ENCODE measurements around the gene LPAR3.

LPAR3 gene

DNA sequence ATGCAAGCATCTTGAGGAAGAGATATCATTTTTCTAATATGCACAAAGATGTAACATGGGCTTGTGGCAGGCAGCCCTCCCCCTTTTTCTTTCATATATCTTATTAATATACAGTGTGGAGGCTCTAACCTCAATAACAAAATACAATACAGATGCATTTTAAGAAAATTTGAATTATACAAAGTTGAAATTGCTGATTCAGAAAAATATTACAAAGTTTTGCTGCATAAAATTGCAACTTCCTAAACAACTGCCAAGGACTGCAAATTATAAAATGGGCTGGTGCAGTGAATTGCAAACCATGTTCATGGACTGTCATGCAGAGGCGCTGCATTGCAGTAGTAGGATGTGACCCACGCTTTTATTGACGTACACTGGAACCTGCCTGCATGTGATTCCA is 84.0 kb downstream of the LPAR3 start:
- H3K4me3 Mint-ChIP-seq = no peak overlapping the region
- peaks cover 16% of the 10 kb centered on the region for H3K27me3 Mint-ChIP-seq
- H3K9me3 Mint-ChIP-seq = no peaks in the 10 kb centered on the region
- CTCF ChIA-PET = no interaction called here
- H3K27ac Mint-ChIP-seq = no peak overlapping the region
- no peaks in the 10 kb centered on the region for H3K4me1 Mint-ChIP-seq
- no peaks in the 10 kb centered on the region for H3K36me3 Mint-ChIP-seq
- DNase-seq = no peak

GRCh38 chr1:84803604-84804003 is 89.4 kb downstream of the LPAR3 start:
- H3K27ac Mint-ChIP-seq = no peak overlapping the region
- H3K27me3 Mint-ChIP-seq = peaks cover 13% of the 10 kb centered on the region
- DNase-seq = no peak
- no peaks in the 10 kb centered on the region for H3K9me3 Mint-ChIP-seq
- no peaks in the 10 kb centered on the region for H3K36me3 Mint-ChIP-seq
- H3K4me1 Mint-ChIP-seq = peaks cover 5% of the 10 kb centered on the region
- CTCF ChIA-PET = interaction anchor here (1.0 to 1.5 kb wide), 2 partner anchors 10 to 34 kb away, joined by 4 to 6 read pairs; no protein-coding TSS in a partner anchor
- no peak overlapping the region for H3K4me3 Mint-ChIP-seq

DNA sequence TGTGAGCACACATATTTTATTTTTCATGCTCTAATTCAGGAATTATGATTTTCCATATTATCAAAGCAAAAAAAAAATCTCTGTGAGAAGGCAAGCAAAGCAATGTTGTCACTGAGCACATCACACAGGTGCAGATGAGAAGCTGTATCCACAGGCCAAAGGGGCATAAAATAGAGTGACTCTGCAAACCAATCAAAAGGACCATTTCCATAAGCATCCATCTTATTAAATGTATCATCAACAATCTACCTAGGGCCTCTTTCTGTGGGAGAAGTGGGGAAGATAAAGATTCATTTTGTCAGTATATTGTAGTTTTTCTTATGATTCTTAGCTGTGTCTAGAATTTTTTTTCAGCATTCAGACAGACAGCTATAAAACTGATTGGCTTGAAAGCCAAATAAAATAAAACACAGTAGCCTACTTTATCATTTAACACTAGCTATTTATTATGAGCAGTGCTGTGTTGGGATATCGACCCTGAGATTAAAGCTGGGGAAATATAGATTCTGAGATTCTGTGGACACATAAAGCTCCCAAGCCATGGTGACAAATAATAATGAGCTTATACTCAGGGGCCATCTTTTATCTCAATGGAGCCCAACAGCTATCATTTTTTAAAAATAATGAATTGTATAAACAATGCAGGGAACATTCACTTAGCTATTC is 90.3 kb downstream of the LPAR3 start:
- DNase-seq = no peak
- no peaks in the 10 kb centered on the region for H3K9me3 Mint-ChIP-seq
- no peak overlapping the region for H3K27ac Mint-ChIP-seq
- H3K4me3 Mint-ChIP-seq = no peak overlapping the region
- CTCF ChIA-PET = interaction anchor here (1.0 to 1.5 kb wide), 3 partner anchors 9 to 133 kb away, joined by 3 to 6 read pairs (median 4); no protein-coding TSS in a partner anchor
- H3K36me3 Mint-ChIP-seq = no peaks in the 10 kb centered on the region
- peaks cover 5% of the 10 kb centered on the region for H3K4me1 Mint-ChIP-seq
- H3K27me3 Mint-ChIP-seq = peaks cover 16% of the 10 kb centered on the region

DNA sequence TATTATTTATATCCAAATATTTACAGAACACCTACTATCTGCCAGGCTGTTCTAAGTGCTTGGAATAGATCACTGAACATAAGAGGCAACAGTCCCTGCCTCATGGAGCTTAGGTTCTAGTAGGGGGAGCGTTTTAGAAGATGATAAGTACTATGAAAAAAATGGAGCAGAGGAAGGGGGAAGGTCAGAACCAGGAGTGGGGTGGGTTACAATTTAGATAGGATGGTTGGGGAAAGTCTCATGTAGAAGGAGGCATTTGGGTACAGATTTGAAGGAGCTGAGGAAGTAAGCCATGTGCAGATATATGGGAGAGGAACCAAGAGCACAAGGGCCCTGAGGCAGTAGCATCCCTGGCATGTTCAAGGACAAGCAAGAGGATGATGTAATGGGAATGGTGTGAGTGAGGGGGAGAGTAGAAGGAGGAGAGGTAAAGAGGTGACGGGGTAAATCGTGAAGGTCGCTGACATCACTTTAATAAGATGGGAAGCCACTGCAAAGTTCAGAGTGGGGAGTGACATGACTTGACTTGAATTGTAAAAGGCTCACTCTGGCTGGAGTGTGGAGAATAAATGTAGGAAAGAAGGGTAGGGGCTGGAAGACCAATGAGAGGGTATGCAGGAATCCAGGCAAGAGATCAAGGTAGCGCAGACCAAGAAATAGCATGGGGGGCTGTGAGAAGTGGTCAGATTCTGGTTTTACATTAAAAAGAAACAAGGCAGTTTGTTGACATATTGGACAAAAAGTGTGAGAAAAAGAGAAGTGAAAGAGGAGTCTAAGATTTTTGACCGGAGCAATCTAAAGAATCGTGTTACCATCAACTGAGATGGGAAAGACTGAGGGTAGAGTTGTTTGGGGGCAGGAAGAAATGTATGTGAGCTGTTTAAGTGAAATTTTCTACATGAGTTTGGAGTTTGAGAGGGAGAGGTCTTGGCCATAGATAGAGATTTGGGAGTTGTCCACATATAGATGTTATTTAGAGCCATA is 92.6 kb downstream of the LPAR3 start:
- DNase-seq = no peak
- CTCF ChIA-PET = interaction anchor here (0.9 kb wide), 1 partner anchor 135 kb away, joined by 3 read pairs; no protein-coding TSS in a partner anchor
- Mint-ChIP-seq H3K27me3 (peaks cover 10% of the 10 kb centered on the region), H3K4me1 (peaks cover 5% of the 10 kb centered on the region), H3K36me3 (no peaks in the 10 kb centered on the region), H3K4me3 (no peak overlapping the region), H3K9me3 (no peaks in the 10 kb centered on the region), H3K27ac (no peak overlapping the region)

DNA sequence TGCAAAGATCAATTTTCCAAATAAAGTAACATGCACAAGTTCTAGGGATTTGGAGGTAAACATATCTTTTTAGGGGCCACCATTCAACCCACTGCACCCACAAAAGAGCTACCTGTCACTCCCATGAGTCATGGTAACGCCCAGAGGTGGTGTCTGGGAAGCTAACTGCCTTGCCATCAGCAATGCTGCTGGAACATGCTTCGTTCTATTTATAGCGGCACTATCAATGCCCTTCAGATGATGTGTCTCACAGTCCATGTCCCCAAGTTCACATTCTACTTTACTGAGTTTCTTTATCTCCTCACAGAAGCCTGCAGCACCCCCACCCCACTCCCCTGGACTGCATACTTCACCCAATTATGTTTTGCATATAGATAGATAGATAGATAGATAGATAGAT is 95.4 kb downstream of the LPAR3 start:
- DNase-seq = no peak
- H3K4me1 Mint-ChIP-seq = peaks cover 5% of the 10 kb centered on the region
- CTCF ChIA-PET = no interaction called here
- peaks cover under 1% of the 10 kb centered on the region for H3K9me3 Mint-ChIP-seq
- H3K36me3 Mint-ChIP-seq = no peaks in the 10 kb centered on the region
- peaks cover 10% of the 10 kb centered on the region for H3K27me3 Mint-ChIP-seq
- no peak overlapping the region for H3K4me3 Mint-ChIP-seq
- H3K27ac Mint-ChIP-seq = no peak overlapping the region

DNA sequence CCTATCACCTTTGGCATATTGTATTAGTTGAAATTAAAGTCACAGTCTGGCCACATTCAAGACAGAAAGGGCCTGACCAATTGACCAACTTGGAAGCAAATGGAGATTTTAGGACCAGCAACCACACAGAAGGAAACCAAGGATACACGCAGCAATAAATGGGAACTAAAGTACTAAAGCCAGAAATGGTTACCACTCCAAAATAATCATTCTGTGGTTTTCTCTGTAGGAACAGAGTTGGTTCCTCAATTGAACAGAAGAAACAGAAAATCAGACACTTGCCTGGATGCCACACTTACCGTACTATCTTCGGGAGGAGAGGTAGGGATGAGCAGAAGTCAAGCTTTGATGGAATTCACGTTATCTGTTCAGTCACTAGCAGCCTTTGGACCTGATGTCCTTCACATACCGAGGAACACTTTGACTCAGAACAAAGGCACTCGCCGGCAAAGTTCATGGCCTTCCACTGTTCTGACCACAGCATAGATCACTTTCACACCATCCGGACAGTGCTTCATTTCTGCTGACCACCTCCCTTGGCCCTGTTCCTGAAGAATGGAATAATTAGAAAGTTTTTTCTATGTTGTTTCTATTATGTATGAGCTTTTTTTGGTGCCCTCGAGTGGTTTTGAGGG is 96.9 kb downstream of the LPAR3 start:
- no peak for DNase-seq
- peaks cover 7% of the 10 kb centered on the region for H3K9me3 Mint-ChIP-seq
- CTCF ChIA-PET = interaction anchor here (1.0 kb wide), 1 partner anchor 24 kb away, joined by 4 read pairs; no protein-coding TSS in a partner anchor
- H3K4me1 Mint-ChIP-seq = no peaks in the 10 kb centered on the region
- H3K4me3 Mint-ChIP-seq = no peak overlapping the region
- H3K27ac Mint-ChIP-seq = no peak overlapping the region
- H3K27me3 Mint-ChIP-seq = peaks cover 10% of the 10 kb centered on the region
- H3K36me3 Mint-ChIP-seq = no peaks in the 10 kb centered on the region

DNA sequence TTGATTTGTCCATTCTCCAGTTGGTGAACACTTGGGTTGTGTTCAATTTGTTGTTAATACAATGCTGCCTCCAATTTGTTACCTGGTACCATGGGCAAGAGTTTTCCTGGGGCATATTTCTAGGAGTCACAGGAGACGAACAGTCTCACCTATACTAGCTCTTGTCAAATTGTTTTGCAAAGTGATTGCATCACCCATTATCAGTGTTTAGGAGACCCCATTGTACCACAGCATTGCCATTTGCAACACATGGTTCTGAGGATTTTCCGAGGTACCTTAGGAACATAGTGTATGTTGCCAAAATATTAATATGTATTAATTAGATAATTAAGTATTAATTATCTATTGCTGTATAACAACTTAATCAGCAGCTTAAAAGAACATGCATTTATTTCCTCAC is 97.8 kb downstream of the LPAR3 start:
- Mint-ChIP-seq H3K4me3 (no peak overlapping the region), H3K9me3 (peaks cover 7% of the 10 kb centered on the region), H3K36me3 (no peaks in the 10 kb centered on the region), H3K4me1 (no peaks in the 10 kb centered on the region), H3K27me3 (peaks cover 10% of the 10 kb centered on the region), H3K27ac (no peak overlapping the region)
- DNase-seq = no peak
- CTCF ChIA-PET = interaction anchor here (1.0 kb wide), 1 partner anchor 23 kb away, joined by 4 read pairs; no protein-coding TSS in a partner anchor

GRCh38 chr1:84792421-84792820 is 100.6 kb downstream of the LPAR3 start:
- no peak for DNase-seq
- H3K4me1 Mint-ChIP-seq = no peaks in the 10 kb centered on the region
- no peak overlapping the region for H3K4me3 Mint-ChIP-seq
- H3K27ac Mint-ChIP-seq = no peak overlapping the region
- no peaks in the 10 kb centered on the region for H3K36me3 Mint-ChIP-seq
- peaks cover 16% of the 10 kb centered on the region for H3K27me3 Mint-ChIP-seq
- H3K9me3 Mint-ChIP-seq = peaks cover 7% of the 10 kb centered on the region
- CTCF ChIA-PET = interaction anchor here (1.1 to 2.5 kb wide), 3 partner anchors 10 to 143 kb away, joined by 4 to 12 read pairs (median 4); no protein-coding TSS in a partner anchor

- Mint-ChIP-seq H3K36me3 (no peaks in the 10 kb centered on the region), H3K27ac (no peak overlapping the region), H3K9me3 (peaks cover 7% of the 10 kb centered on the region), H3K27me3 (peaks cover 21% of the 10 kb centered on the region), H3K4me1 (no peaks in the 10 kb centered on the region), H3K4me3 (no peak overlapping the region)
- CTCF ChIA-PET = interaction anchor here (1.5 kb wide), 1 partner anchor 146 kb away, joined by 4 read pairs; no protein-coding TSS in a partner anchor
- DNase-seq = no peak
These were observed 104.0 kb downstream of the LPAR3 start for GRCh38 chr1:84789014-84789413.

DNA sequence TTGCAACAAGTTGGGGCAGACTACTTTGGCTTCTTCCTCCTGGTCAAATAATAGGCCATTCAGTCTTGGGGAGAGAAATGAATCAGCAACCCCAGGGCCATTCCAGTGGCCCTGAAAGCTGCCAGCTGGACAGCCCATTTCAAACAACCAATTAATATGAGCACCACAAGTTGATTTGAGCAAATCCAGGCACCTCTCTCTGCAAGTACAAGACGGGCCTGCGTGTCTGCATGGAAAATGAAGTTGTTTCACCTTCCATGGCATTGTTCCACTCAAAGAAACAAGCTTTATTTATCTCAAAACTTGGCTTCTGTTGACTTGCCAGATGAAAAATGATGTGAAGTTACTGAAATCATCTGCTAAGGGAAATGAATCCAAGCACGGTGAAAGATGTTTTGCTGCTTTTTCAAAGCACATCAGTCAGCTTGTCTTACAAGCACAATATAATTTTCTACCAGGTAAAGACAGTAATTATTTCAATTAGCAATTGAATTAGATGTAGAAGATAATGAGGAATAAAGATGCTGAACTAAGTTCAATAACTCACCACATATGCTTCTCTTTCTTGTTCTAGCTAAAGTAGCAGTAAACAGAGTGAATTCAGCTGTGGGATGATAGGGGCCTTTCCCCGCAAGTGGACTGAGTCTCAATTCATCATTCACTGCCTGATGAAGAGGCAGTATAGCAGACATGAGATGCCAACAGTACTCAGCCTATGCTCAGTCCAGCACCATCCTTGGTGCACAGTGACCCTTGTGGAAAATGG is 107.6 kb downstream of the LPAR3 start:
- no peaks in the 10 kb centered on the region for H3K9me3 Mint-ChIP-seq
- peaks cover 25% of the 10 kb centered on the region for H3K27me3 Mint-ChIP-seq
- CTCF ChIA-PET = interaction anchor here (1.1 to 1.6 kb wide), 4 partner anchors 9 to 159 kb away, joined by 3 to 5 read pairs (median 4); no protein-coding TSS in a partner anchor

GRCh38 chr1:84782881-84783280 is 110.1 kb downstream of the LPAR3 start:
- DNase-seq = no peak
- no peak overlapping the region for H3K27ac Mint-ChIP-seq
- peaks cover 9% of the 10 kb centered on the region for H3K27me3 Mint-ChIP-seq
- no peaks in the 10 kb centered on the region for H3K9me3 Mint-ChIP-seq
- H3K4me3 Mint-ChIP-seq = no peak overlapping the region
- H3K4me1 Mint-ChIP-seq = peaks cover 33% of the 10 kb centered on the region
- H3K36me3 Mint-ChIP-seq = no peaks in the 10 kb centered on the region
- CTCF ChIA-PET = interaction anchor here (1.0 to 2.7 kb wide), 14 partner anchors 9 to 1084 kb away, joined by 3 to 48 read pairs (median 4); no protein-coding TSS in a partner anchor

More for the DNA sequence above, 107.6 kb downstream of the LPAR3 start:
- DNase-seq = no peak
- Mint-ChIP-seq H3K27ac (no peak overlapping the region), H3K36me3 (no peaks in the 10 kb centered on the region), H3K4me3 (no peak overlapping the region), H3K4me1 (peaks cover 19% of the 10 kb centered on the region)

DNA sequence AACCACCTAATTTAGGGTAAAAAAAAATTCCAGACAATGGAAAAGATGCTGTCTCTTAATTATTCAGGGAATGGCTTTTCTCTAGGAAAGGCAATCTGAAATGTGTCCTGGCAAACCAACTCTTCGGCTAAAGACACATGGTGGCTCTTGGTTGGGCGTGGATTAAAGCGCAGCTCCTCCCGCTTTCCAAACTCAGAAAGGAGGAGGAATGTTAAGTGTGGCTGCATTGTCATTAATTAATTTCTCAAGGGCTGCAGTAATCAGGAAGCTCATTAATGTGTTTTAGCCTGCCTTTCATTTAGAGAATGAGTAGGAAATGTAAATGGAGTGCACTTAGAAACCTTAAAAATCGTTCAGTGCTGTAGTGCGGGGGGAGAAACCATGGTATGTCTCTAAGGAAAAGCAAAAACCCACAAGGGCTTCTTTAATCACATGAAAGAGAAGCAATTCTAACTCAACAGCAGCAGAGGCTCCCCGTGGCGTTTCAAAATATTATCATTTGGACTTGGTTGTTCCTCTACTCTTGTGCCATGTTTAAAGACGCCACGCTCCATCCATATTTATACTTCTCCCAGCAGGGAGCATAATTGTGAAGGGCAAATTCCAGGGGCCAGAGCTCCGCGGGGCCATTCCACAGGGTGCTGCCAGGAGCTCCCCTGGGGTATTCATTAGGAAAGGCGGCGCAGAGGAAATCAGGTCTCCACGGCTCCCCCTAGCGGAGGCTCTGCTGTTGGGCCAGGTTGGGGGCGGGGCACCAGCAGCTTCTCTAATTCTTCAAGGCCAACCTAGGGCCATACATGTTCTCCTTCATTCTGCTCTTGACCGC is 110.8 kb downstream of the LPAR3 start:
- H3K27ac Mint-ChIP-seq = no peak overlapping the region
- peak; percentile 84 for DNase-seq
- H3K27me3 Mint-ChIP-seq = peaks cover 9% of the 10 kb centered on the region

More for the DNA sequence above, 110.8 kb downstream of the LPAR3 start:
- Mint-ChIP-seq H3K9me3 (no peaks in the 10 kb centered on the region), H3K36me3 (no peaks in the 10 kb centered on the region), H3K4me1 (peaks cover 33% of the 10 kb centered on the region), H3K4me3 (peak overlapping the region; percentile 65)
- CTCF ChIA-PET = interaction anchor here (0.7 to 2.7 kb wide), 18 partner anchors 9 to 1083 kb away, joined by 3 to 48 read pairs (median 3); no protein-coding TSS in a partner anchor
